Measurements from ENCODE around the gene PPP1R14B.

- TF ChIP-seq CTCF (conservative IDR thresholded peaks at IDR 0.05) (no peak), ZFX (IDR thresholded peaks at IDR 0.05) (peak; percentile 58; the same call in 1 of the 2 replicates)
Measured at GRCh38 chr11:64226507-64227051, 20.2 kb downstream of the PPP1R14B start.

All from C4-2B (cell line).